SK-N-SH treated with all-trans-retinoic acid at 6 μM for 48 hours (cell line): ENCODE results near the gene LCLAT1.

Experiments
- ARNTL ChIP-seq: fragments of 450-650 bp; formaldehyde crosslinking; IDR thresholded peaks from 2 replicates; pipeline ENCODE4 v1.5.0; 2020; ENCODE audit warnings: low read depth, mild to moderate bottlenecking, moderate library complexity, borderline replicate concordance
- CSDC2 ChIP-seq: fragments of 250-450 bp; sonication (Bioruptor Pico); IDR thresholded peaks from 2 replicates; pipeline ENCODE4 v1.5.0; 2020; ENCODE audit warnings: mild to moderate bottlenecking, moderate library complexity
- PPARA ChIP-seq: fragments of 250-450 bp; sonication (Bioruptor Pico); IDR thresholded peaks from 2 replicates; pipeline ENCODE4 v1.5.0; 2020; ENCODE audit warnings: mild to moderate bottlenecking, borderline replicate concordance
- RARB ChIP-seq: fragments of 250-450 bp; sonication (Bioruptor Pico); IDR thresholded peaks from 2 replicates; pipeline ENCODE4 v1.8.0; 2021; ENCODE audit warnings: mild to moderate bottlenecking, moderate library complexity
- TCF4 ChIP-seq: fragments of 250-450 bp; sonication (Bioruptor Pico); IDR thresholded peaks from 2 replicates; pipeline ENCODE4 v1.8.0; 2021; ENCODE audit warnings: mild to moderate bottlenecking, moderate library complexity, borderline replicate concordance
- TOX ChIP-seq: fragments of 250-450 bp; sonication (Bioruptor Pico); IDR thresholded peaks from 2 replicates; pipeline ENCODE4 v1.8.0; 2021; ENCODE audit warnings: mild to moderate bottlenecking, moderate library complexity, borderline replicate concordance
- ZC3H10 ChIP-seq: fragments of 250-450 bp; sonication (Bioruptor Pico); IDR thresholded peaks from 2 replicates; pipeline ENCODE4 v1.5.1; 2021; ENCODE audit warnings: mild to moderate bottlenecking, moderate library complexity
- ZFP3 ChIP-seq: fragments of 250-450 bp; sonication (Bioruptor Pico); IDR thresholded peaks from 2 replicates; pipeline ENCODE4 v1.5.0; 2020; ENCODE audit warnings: mild to moderate bottlenecking, moderate library complexity
- ZNF565 ChIP-seq: fragments of 450-650 bp; formaldehyde crosslinking; conservative IDR thresholded peaks from 2 replicates; pipeline ENCODE4 v1.5.0; 2020; ENCODE audit warnings: low read depth, mild to moderate bottlenecking, moderate library complexity
- ZNF8 ChIP-seq: fragments of 450-650 bp; formaldehyde crosslinking; IDR thresholded peaks from 2 replicates; pipeline ENCODE4 v1.5.0; 2020; ENCODE audit warnings: mild to moderate bottlenecking, moderate library complexity
- TF ChIP-seq, protein P1 (sequence below): fragments of 250-450 bp; sonication (Bioruptor Pico); IDR thresholded peaks from 2 replicates; pipeline ENCODE4 v1.8.0; 2021; ENCODE audit warnings: low read depth, mild to moderate bottlenecking, moderate library complexity, borderline replicate concordance
- TF ChIP-seq, protein P2 (sequence below): fragments of 250-450 bp; sonication (Bioruptor Pico); IDR thresholded peaks from 2 replicates; pipeline ENCODE4 v1.5.0; 2020; ENCODE audit warnings: mild to moderate bottlenecking, moderate library complexity
- TF ChIP-seq, protein P3 (sequence below): fragments of 250-450 bp; sonication (Bioruptor Pico); IDR thresholded peaks from 2 replicates; pipeline ENCODE4 v1.8.0; 2020; ENCODE audit warnings: mild to moderate bottlenecking, moderate library complexity, borderline replicate concordance

DNA sequence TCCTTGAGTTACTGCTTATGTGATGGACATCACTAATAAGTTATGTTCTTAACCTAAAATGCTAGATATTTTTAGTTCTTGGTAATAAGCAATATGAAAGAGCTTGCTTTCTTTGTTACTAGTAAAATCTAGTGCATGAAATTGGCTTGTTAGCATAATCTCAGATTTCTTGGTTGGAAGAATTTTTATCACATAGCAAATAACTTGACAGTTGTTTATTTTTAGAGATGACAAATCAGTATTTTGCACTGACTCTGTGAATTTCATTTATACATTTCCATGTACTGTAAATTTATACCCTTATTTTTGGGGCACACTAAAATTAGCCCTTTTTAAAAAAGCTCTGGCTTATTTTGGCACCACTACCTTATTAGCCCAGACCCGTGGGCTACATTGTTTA is 45.6 kb downstream of the LCLAT1 start:
- TF ChIP-seq, protein P1, sequence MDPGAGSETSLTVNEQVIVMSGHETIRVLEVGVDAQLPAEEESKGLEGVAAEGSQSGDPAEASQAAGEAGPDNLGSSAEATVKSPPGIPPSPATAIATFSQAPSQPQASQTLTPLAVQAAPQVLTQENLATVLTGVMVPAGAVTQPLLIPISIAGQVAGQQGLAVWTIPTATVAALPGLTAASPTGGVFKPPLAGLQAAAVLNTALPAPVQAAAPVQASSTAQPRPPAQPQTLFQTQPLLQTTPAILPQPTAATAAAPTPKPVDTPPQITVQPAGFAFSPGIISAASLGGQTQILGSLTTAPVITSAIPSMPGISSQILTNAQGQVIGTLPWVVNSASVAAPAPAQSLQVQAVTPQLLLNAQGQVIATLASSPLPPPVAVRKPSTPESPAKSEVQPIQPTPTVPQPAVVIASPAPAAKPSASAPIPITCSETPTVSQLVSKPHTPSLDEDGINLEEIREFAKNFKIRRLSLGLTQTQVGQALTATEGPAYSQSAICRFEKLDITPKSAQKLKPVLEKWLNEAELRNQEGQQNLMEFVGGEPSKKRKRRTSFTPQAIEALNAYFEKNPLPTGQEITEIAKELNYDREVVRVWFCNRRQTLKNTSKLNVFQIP (CRISPR knock-in tag), result no peak
- TF ChIP-seq CSDC2 (CRISPR knock-in tag) (no peak), TCF4 (CRISPR knock-in tag) (no peak), ZC3H10 (CRISPR knock-in tag) (no peak), RARB (CRISPR knock-in tag) (no peak), ZFP3 (CRISPR knock-in tag) (no peak), TOX (no peak), ZNF8 (no peak), PPARA (no peak), ARNTL (CRISPR knock-in tag) (no peak), ZNF565 (CRISPR knock-in tag) (no peak)
- TF ChIP-seq, protein P2, sequence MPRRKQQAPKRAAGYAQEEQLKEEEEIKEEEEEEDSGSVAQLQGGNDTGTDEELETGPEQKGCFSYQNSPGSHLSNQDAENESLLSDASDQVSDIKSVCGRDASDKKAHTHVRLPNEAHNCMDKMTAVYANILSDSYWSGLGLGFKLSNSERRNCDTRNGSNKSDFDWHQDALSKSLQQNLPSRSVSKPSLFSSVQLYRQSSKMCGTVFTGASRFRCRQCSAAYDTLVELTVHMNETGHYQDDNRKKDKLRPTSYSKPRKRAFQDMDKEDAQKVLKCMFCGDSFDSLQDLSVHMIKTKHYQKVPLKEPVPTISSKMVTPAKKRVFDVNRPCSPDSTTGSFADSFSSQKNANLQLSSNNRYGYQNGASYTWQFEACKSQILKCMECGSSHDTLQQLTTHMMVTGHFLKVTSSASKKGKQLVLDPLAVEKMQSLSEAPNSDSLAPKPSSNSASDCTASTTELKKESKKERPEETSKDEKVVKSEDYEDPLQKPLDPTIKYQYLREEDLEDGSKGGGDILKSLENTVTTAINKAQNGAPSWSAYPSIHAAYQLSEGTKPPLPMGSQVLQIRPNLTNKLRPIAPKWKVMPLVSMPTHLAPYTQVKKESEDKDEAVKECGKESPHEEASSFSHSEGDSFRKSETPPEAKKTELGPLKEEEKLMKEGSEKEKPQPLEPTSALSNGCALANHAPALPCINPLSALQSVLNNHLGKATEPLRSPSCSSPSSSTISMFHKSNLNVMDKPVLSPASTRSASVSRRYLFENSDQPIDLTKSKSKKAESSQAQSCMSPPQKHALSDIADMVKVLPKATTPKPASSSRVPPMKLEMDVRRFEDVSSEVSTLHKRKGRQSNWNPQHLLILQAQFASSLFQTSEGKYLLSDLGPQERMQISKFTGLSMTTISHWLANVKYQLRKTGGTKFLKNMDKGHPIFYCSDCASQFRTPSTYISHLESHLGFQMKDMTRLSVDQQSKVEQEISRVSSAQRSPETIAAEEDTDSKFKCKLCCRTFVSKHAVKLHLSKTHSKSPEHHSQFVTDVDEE (CRISPR knock-in tag), result no peak
- TF ChIP-seq, protein P3, sequence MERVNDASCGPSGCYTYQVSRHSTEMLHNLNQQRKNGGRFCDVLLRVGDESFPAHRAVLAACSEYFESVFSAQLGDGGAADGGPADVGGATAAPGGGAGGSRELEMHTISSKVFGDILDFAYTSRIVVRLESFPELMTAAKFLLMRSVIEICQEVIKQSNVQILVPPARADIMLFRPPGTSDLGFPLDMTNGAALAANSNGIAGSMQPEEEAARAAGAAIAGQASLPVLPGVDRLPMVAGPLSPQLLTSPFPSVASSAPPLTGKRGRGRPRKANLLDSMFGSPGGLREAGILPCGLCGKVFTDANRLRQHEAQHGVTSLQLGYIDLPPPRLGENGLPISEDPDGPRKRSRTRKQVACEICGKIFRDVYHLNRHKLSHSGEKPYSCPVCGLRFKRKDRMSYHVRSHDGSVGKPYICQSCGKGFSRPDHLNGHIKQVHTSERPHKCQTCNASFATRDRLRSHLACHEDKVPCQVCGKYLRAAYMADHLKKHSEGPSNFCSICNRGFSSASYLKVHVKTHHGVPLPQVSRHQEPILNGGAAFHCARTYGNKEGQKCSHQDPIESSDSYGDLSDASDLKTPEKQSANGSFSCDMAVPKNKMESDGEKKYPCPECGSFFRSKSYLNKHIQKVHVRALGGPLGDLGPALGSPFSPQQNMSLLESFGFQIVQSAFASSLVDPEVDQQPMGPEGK, result no peak
